ENCODE measurements around the gene ZNF562.
"Not testable (repeated sequence)": the region's sequence is repeated elsewhere in the genome, so short reads cannot be mapped to it uniquely, and the experiment has no call there.

Gene ZNF562

DNA sequence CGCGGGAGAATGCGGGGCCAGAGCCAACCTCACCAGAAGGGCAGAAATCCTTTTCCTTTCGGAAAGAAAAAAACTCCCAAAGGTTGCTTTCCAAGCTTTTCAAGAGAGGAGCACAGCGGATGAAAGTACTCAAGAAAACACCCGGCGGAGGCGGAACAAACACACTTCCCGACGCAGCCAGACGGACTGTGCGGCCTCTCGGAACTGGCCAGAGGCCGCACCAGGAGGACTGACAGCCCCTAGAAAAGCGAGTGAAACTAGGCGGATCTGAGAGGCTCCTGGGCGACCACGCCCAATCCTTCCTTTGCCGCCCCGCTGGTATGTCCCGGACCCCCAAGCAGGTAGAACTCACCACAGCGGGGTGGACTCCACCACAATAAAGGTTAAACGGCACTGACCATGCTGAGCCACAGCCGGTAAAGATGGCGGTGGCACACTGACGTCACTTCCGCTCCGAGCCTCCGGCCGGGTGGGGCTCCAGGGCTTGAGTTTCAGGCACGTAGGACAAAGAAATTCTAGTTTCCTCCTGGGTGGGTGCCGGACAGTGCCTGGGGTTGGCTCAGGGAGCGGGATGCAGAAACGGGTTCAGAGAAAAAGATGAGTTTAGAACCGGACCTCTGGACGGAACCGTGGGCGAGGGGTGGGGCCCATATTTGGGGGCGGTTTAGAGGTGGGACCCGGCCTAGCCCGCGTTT, at the start of gene ZNF562:
Gene ZNF562, minus strand, starts transcription at position 438 of the 695 bp plus-strand sequence. CDS start 14,356 bp downstream, outside the sequence.
- in situ Hi-C loops (cut with MboI; ENCODE audit: low sequenced_read_pairs) = no loop called here

- in situ Hi-C loops (cut with MboI; ENCODE audit: low sequenced_read_pairs) = no loop called here
These were observed 49.3 kb upstream of the ZNF562 start for GRCh38 chr19:9724157-9724556.

DNA sequence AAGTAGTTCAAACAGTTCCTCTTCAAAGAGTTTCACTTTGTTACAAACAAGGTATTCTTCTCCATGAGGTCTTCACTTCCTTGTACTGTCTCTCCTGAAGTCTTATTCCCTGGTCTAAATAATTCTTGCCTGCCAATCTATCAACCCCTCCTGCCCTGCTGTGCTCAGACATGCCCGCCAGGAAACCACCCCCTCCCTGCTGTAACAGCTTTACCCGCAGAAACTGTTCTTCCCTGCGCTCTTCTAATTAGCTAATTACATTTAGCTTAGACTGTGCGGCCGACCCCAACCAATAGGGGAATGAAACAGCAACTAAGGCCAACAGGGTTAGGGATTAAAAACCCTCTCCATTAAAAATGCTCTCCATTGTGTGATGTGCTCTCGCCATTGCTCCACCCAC, 47.0 kb upstream of the ZNF562 start:
- in situ Hi-C loops (cut with MboI; ENCODE audit: low sequenced_read_pairs) = no loop called here

GRCh38 chr19:9720541-9720940, 45.6 kb upstream of the ZNF562 start:
- in situ Hi-C loops (cut with MboI; ENCODE audit: low sequenced_read_pairs) = no loop called here

GRCh38 chr19:9711815-9712214, 36.9 kb upstream of the ZNF562 start:
- in situ Hi-C loops (cut with MboI; ENCODE audit: low sequenced_read_pairs) = no loop called here

DNA sequence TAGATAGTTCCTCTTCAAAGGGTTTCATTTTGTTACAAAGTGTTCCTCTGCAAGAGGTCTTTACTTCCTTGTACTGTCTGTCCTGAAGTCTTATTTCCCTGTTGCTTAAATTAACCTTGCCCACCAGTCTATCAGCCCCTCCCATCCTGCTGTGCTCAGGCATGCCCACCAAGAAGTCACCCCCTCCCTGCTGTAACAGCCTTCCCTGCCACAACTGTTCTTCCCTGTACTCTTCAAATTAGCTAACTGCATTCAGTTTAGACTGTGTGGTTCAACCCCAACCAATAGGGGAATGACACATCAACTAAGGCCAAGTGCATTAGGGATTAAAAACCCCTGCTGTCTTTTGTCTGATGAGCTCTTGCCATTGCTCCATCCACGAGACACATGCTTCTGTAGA, 34.4 kb upstream of the ZNF562 start:
- in situ Hi-C loops (cut with MboI; ENCODE audit: low sequenced_read_pairs) = no loop called here

DNA sequence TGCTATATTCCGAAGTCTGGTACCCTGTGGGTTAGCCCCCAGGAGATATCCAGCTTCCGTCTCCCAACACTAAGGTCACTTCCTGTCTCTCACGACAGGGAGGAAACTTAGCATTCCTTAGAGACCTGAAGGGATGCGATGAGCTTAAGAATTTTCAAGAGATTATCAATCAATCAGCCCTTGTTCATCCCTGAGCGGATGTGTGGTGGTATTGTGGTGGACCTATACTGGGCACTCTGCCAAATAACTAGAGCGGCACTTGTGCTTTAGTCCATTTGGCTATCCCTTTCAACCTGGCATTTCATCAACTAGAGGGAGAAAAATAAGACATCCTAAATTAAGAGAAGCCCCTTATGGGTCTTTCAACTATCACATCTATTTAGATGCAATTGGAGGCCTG, 30.9 kb upstream of the ZNF562 start:
- in situ Hi-C loops (cut with MboI; ENCODE audit: low sequenced_read_pairs) = no loop called here

- in situ Hi-C loops (cut with MboI; ENCODE audit: low sequenced_read_pairs) = no loop called here
These were observed 27.3 kb upstream of the ZNF562 start for GRCh38 chr19:9702186-9702585.

DNA sequence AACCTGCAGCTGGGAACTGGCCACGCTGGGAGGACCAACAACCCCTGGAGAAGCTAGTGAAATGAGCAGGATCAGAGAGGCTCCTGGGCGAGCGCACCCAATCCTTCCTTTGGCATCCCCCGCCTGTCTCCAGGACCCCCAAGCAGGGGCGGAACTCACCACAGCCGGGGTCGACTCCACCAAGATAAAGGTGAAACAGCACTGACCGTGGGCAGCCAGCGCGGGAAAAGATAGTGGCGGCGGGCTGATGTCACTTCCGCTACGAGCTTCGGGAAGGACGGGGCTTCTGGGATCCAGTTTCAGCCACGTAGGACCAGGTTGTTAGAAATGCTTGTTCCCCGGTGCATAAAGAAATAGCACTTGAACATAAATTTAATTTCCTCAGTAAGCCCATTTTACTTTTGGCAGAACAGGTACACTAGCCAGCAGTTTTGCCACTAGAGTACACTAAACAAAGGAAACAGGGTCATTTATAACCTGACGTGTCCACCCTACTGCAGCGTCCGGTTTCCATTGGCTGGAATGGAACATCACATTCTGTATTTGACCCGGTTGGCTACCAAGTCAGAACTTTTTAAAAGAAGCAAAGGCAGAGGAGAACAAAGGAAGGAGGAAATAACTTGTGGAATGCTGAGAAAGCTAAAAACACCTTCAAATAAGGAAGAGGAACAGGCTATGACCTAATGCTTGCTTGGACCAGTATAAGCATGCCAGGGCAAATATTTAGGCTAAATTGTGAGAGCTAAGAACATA, 25.5 kb upstream of the ZNF562 start:
- in situ Hi-C loops (cut with MboI; ENCODE audit: low sequenced_read_pairs) = no loop called here

DNA sequence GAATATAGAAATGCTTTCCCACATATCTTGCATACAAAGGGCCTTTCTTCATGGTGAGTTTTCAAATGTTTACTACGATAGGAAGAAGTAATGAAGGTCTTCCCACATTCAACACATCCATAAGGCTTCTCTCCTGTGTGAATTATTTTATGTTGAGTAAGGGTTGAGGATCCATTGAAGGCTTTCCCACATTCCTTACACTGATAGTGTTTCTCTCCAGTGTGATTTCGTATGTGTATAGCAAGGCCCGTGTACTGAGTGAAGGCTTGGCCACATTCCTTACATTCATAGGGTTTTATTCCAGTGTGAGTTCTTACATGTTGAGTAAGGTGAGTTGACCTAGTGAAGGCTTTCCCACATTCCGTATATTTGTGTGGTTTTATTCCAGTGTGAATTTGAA, 15.4 kb upstream of the ZNF562 start:
- in situ Hi-C loops (cut with MboI; ENCODE audit: low sequenced_read_pairs) = not testable (repeated sequence)

DNA sequence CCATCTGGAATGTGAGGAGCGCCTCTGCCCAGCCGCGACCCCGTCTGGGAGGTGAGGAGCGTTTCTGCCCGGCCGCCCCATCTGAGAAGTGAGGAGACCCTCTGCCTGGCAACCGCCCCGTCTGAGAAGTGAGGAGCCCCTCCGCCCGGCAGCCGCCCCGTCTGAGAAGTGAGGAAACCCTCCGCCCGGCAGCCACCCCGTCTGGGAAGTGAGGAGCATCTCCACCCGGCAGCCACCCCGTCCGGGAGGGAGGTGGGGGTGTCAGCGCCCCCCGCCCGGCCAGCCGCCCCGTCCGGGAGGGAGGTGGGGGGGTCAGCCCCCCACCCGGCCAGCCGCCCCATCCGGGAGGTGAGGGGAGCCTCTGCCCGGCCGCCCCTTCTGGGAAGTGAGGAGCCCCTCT, 5.1 kb upstream of the ZNF562 start:
- in situ Hi-C loops (cut with MboI; ENCODE audit: low sequenced_read_pairs) = not testable (repeated sequence)

- in situ Hi-C loops (cut with MboI; ENCODE audit: low sequenced_read_pairs) = not testable (repeated sequence)
These were observed 530 bp upstream of the ZNF562 start for GRCh38 chr19:9675358-9675901.

DNA sequence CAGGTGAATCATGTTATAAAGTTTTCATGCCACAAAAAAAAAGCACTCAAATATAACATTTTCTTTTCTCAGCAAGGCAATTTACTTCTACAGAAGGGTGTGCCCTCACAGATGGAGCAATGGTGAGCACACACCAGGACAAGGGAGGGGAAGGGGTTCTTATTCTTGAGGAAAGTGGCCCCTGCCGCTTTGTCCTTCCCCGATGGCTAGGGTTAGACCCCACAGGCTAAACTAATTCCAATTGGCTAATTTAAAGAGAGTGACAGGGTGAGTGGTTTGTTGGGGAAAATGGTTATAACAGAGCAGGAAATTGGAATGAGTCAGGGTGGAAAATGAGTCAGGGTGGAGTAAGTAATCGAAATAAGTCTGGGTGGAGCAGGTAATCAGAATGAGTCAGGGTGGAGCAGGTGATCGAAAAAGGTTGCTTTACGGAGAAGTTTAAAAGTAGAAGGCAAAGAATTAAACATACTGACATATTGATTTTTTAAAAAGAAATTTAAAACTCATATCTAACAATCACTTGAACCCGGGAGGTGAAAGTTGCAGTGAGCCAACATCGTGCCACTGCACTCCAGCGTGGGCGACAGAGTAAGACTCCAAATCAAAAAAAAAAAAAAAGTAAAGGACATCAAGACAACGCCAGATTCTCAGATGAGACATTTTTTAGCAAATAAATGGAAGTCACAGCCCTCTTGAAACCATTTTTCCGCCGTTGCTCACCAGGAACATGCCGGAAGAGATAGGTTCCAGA, 813 bp downstream of the ZNF562 start:
- in situ Hi-C loops (cut with MboI; ENCODE audit: low sequenced_read_pairs) = no loop called here

GRCh38 chr19:9672893-9673292, 2.0 kb downstream of the ZNF562 start:
- in situ Hi-C loops (cut with MboI; ENCODE audit: low sequenced_read_pairs) = no loop called here

GRCh38 chr19:9671655-9672054, 3.2 kb downstream of the ZNF562 start:
- in situ Hi-C loops (cut with MboI; ENCODE audit: low sequenced_read_pairs) = no loop called here

- in situ Hi-C loops (cut with MboI; ENCODE audit: low sequenced_read_pairs) = no loop called here
These were observed 6.4 kb downstream of the ZNF562 start for GRCh38 chr19:9668544-9668943.

DNA sequence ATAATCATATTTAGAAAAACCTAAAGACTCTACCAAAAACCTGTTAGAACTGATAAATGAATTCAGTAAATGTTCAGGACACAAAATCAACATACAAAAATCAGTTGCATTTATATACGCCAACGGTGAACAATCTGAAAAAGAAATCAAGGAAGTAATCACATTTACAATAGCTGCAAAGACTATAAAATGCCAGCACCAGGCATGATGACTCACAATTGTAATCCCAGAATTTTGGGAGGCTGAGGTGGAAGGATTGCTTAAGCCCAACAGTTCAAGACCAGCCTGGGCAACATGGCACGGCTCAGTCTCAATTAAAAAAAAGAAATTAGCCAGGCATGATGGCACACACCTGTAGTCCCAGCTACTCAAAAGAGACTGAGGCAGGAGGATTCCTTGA, 7.0 kb downstream of the ZNF562 start:
- in situ Hi-C loops (cut with MboI; ENCODE audit: low sequenced_read_pairs) = no loop called here

- in situ Hi-C loops (cut with MboI; ENCODE audit: low sequenced_read_pairs) = no loop called here
These were observed 16.1 kb downstream of the ZNF562 start for GRCh38 chr19:9658769-9659168.

- in situ Hi-C loops (cut with MboI; ENCODE audit: low sequenced_read_pairs) = not testable (repeated sequence)
These were observed 21.8 kb downstream of the ZNF562 start for GRCh38 chr19:9653066-9653555.

DNA sequence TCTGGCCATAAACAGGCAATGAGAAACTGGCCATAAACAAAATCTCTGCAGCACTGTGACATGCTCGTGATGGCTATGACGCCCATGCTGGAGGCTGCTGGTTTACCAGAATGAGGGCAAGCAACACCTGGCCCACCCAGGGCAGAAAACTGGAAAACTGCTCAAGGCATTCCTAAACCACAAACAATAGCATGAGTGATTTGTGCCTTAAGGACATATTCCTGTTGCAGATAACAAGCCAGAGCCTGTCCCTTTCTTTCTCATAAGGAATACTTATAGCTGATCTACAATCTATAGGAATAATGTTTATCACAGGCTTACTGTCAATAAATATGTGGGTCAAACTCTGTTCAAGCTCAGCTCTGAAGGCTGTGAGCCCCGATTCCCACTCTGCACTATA, 23.4 kb downstream of the ZNF562 start:
- in situ Hi-C loops (cut with MboI; ENCODE audit: low sequenced_read_pairs) = not testable (repeated sequence)

GRCh38 chr19:9650345-9650744, 24.6 kb downstream of the ZNF562 start:
- in situ Hi-C loops (cut with MboI; ENCODE audit: low sequenced_read_pairs) = no loop called here

Data from HL-60/S4 treated with phorbol 12-myristate 13-acetate at 8.2 ng/mL for 4 days and 3 days (cell line).